IMR-90 (cell line): ENCODE results near the gene GDF9. TPM values are rescaled to one million over a fixed set of nuclear protein-coding genes. Genes with fewer than 3 reads are reported as not detected.

Experiments used
- ATAC-seq: fragments of 200-7000 bp; cut with Tn5 transposase; 2 replicates; pipeline ENCODE4 v1.9.1; 2020; ENCODE audit warnings: low read depth, mild to moderate bottlenecking, moderate library complexity
- BruUV-seq: library from RNA; stranded (reverse); fragments of 400-500 nt; replicated peaks from 2 replicates; lab custom pipeline; 2021; lab: Mats Ljungman, UMichigan
- CTCF ChIA-PET: fragments of 300-600 bp; formaldehyde crosslinking; extraction: SDS; loops from one replicate; lab custom pipeline; 2021; ENCODE audit warnings: antibody characterized with exemption; lab: Yijun Ruan, JAX
- POLR2A ChIA-PET: fragments of 300-600 bp; sonication (Branson Sonifier 250); formaldehyde crosslinking; loops from one replicate; lab custom pipeline; 2022; ENCODE audit warnings: antibody characterized with exemption; ENCODE audit not compliant: unreplicated experiment; lab: Charles Lee
- DNase-seq: peaks from one replicate; pipeline ENCODE4 v3.0.0; 2013
- H2AFZ ChIP-seq: replicated peaks from 2 replicates; pipeline ENCODE3; 2013; ENCODE audit warnings: low read length, mild to moderate bottlenecking; ENCODE audit not compliant: poor library complexity
- H2AK5ac ChIP-seq: 2 replicates; pipeline ENCODE4 v1.6.1; 2013; ENCODE audit warnings: low read depth, low read length, inconsistent platforms
- H2AK9ac ChIP-seq: replicated peaks from 2 replicates; pipeline ENCODE3; 2013; ENCODE audit warnings: mild to moderate bottlenecking, low read depth, low read length, moderate library complexity; ENCODE audit not compliant: poor library complexity
- H2BK120ac ChIP-seq: 2 replicates; pipeline ENCODE4 v1.6.1; 2013; ENCODE audit warnings: low read depth, low read length, inconsistent platforms
- H2BK15ac ChIP-seq: 3 replicates; pipeline ENCODE4 v1.6.1; 2013; ENCODE audit warnings: low read depth, low read length, inconsistent platforms
- H2BK20ac ChIP-seq: 2 replicates; pipeline ENCODE4 v1.6.1; 2013; ENCODE audit warnings: low read depth, mild to moderate bottlenecking, inconsistent platforms, low read length, moderate library complexity
- H2BK5ac ChIP-seq: 2 replicates; pipeline ENCODE4 v1.6.1; 2013; ENCODE audit warnings: mild to moderate bottlenecking, low read depth, low read length, inconsistent platforms; ENCODE audit not compliant: poor library complexity, severe bottlenecking
- H3K14ac ChIP-seq: replicated peaks from 2 replicates; pipeline ENCODE4 v1.6.1; 2013; ENCODE audit warnings: low read depth, low read length, inconsistent platforms
- H3K18ac ChIP-seq: 2 replicates; pipeline ENCODE4 v1.6.1; 2013; ENCODE audit warnings: low read depth, low read length, control low read depth
- H3K23ac ChIP-seq: 2 replicates; pipeline ENCODE4 v1.6.1; 2013; ENCODE audit warnings: low read depth, low read length, inconsistent platforms
- H3K27ac ChIP-seq: 2 replicates; pipeline ENCODE4 v1.5.1; 2013; ENCODE audit warnings: mild to moderate bottlenecking, control low read depth, low read length; ENCODE audit not compliant: insufficient read depth
- H3K27me3 ChIP-seq: 2 replicates; pipeline ENCODE4 v1.6.1; 2013; ENCODE audit warnings: low read length; ENCODE audit not compliant: control insufficient read depth, insufficient read depth
- H3K36me3 ChIP-seq: 2 replicates; pipeline ENCODE4 v1.6.1; 2013; ENCODE audit warnings: low read length, mixed read lengths; ENCODE audit not compliant: control insufficient read depth, insufficient read depth
- H3K4ac ChIP-seq: 2 replicates; pipeline ENCODE4 v1.6.1; 2013; ENCODE audit warnings: low read depth, low read length, inconsistent platforms
- H3K4me1 ChIP-seq: 2 replicates; pipeline ENCODE4 v1.6.1; 2013; ENCODE audit warnings: low read length, mixed read lengths; ENCODE audit not compliant: control insufficient read depth, insufficient read depth
- H3K4me2 ChIP-seq: 2 replicates; pipeline ENCODE4 v1.6.1; 2013; ENCODE audit warnings: low read depth, mild to moderate bottlenecking, control low read depth, low read length, moderate library complexity
- H3K4me3 ChIP-seq: 2 replicates; pipeline ENCODE4 v1.5.1; 2013; ENCODE audit warnings: low read depth, mild to moderate bottlenecking, control low read depth, low read length, moderate library complexity; ENCODE audit not compliant: insufficient read depth
- H3K56ac ChIP-seq: 2 replicates; pipeline ENCODE4 v1.6.1; 2013; ENCODE audit warnings: low read length, inconsistent platforms; ENCODE audit not compliant: insufficient read depth; ENCODE audit errors: extremely low read depth
- H3K79me1 ChIP-seq, 2 experiments: 2 replicates each; pipeline ENCODE4 v1.6.1; 2013; ENCODE audit warnings: low read length in 2 of 2, inconsistent platforms in 1 of 2, low read depth in 1 of 2
- H3K9ac ChIP-seq: 2 replicates; pipeline ENCODE4 v1.6.1; 2013; ENCODE audit warnings: low read depth, low read length, control low read depth
- H3K9me1 ChIP-seq: 2 replicates; pipeline ENCODE4 v1.6.1; 2013; ENCODE audit warnings: low read length, inconsistent platforms; ENCODE audit not compliant: insufficient read depth
- H3K9me3 ChIP-seq: 2 replicates; pipeline ENCODE4 v1.6.1; 2013; ENCODE audit warnings: low read length; ENCODE audit not compliant: control insufficient read depth, insufficient read depth
- H4K20me1 ChIP-seq: 2 replicates; pipeline ENCODE4 v1.6.1; 2013; ENCODE audit warnings: low read length, inconsistent platforms; ENCODE audit not compliant: insufficient read depth
- H4K5ac ChIP-seq: 2 replicates; pipeline ENCODE4 v1.6.1; 2013; ENCODE audit warnings: mild to moderate bottlenecking, low read depth, low read length, control low read depth
- H4K8ac ChIP-seq, 2 experiments: 2 replicates each; pipeline ENCODE4 v1.6.1; 2013; ENCODE audit warnings: low read depth in 2 of 2, low read length in 2 of 2, control low read depth in 1 of 2, inconsistent platforms in 1 of 2
- H4K91ac ChIP-seq: 2 replicates; pipeline ENCODE4 v1.6.1; 2013; ENCODE audit warnings: low read depth, low read length, inconsistent platforms; ENCODE audit not compliant: insufficient read depth
- MAFK ChIP-seq: IDR thresholded peaks from 2 replicates; pipeline ENCODE4 v1.6.1; 2012; ENCODE audit warnings: low read depth, low read length, improper control_type of control experiment
- MAZ ChIP-seq: IDR thresholded peaks from 2 replicates; pipeline ENCODE4 v1.6.1; 2012; ENCODE audit warnings: low read depth, mild to moderate bottlenecking, low read length, improper control_type of control experiment, moderate library complexity, borderline replicate concordance
- RCOR1 ChIP-seq: IDR thresholded peaks from 2 replicates; pipeline ENCODE4 v1.6.1; 2012; ENCODE audit warnings: mild to moderate bottlenecking, low read length, improper control_type of control experiment; ENCODE audit not compliant: insufficient replicate concordance
- RFX5 ChIP-seq: IDR thresholded peaks from 2 replicates; pipeline ENCODE4 v1.8.0; 2012; ENCODE audit warnings: low read depth, mild to moderate bottlenecking, low read length, moderate library complexity
- SMC3 ChIP-seq: fragments of 150-350 bp; IDR thresholded peaks from 2 replicates; pipeline ENCODE4 v1.6.1; 2016; ENCODE audit warnings: low read depth, mild to moderate bottlenecking, antibody characterized with exemption, low read length, moderate library complexity
- WGBS, 2 experiments: methylation state at CpG; one replicate each; pipeline versions ENCODE4 v1.1.5 to v1.1.7; 2013; ENCODE audit warnings: missing lambda C conversion rate in 2 of 2; ENCODE audit not compliant: insufficient read length in 1 of 2; ENCODE audit errors: extremely low coverage in 2 of 2; 5-methylcytosine and 5-hydroxymethylcytosine counted together
- dilution Hi-C: fragments of 300-500 bp; cut with HindIII; formaldehyde crosslinking; loops from one replicate; pipeline ENCODE4 v1.14.3; 2018; ENCODE audit warnings: low sequenced_read_pairs; ENCODE audit not compliant: unreplicated experiment
- in situ Hi-C: fragments of 300-500 bp; cut with MboI; formaldehyde crosslinking; loops from 3 replicates; pipeline ENCODE4 v1.14.3; 2019; ENCODE audit warnings: low sequenced_read_pairs, inconsistent platforms, mixed read lengths
- intact Hi-C: fragments of 100-400 bp; cut with micrococcal nuclease; formaldehyde crosslinking; loops from 2 replicates; pipeline ENCODE4 v1.10.0; 2022
- polyA plus RNA-seq, 3 experiments: library from polyadenylated mRNA; depleted of rRNA; stranded (reverse); fragments of >200 nt; gene quantifications; 2 replicates each; pipeline ENCODE4 v1.2.3, GENCODE V29; 2012; ENCODE audit warnings: low replicate concordance in 1 of 3
- total RNA-seq: library from RNA; depleted of rRNA; stranded (reverse); fragments of >200 nt; gene quantifications from 2 replicates; pipeline ENCODE4 v1.2.3, GENCODE V29; 2012

Gene GDF9
- total and polyA plus RNA-seq, 2 of the 4 experiments (the other 2 are of a cell fraction) = 0.18 to 0.21 TPM

DNA sequence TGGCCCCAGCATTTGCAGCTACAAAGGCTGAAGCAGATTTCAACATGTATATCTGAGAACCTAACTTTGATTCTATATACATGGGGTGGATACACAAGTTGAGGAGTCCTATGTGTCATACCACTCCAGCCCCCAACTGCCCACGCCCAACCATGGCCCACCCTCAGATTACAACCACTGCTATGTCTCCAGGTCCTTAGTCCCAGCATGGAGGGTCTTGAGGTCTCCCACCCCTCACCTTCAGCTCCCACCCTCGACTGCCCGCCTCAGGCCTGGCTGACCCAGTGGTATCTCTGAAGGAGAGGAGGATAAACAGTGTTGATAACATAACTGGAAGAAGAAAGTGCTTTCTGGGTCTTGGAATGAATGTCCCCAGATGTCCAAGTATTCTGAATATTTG is 44.9 kb downstream of the GDF9 start:
- POLR2A ChIA-PET = no interaction called here

More for the DNA sequence above, 44.9 kb downstream of the GDF9 start:
- no peak for DNase-seq
- Histone ChIP-seq H3K79me1 (peaks cover 0 to 2% of the 10 kb centered on the region in 2 experiments; a peak in 1 of 4 replicates), H3K36me3 (peaks cover 6% of the 10 kb centered on the region; the same call in 1 of the 2 replicates), H2BK20ac (no peak overlapping the region), H3K14ac (no peak overlapping the region), H3K4me2 (no peak overlapping the region), H2AK9ac (no peak overlapping the region), H3K4me1 (peaks cover 8% of the 10 kb centered on the region; the same call in 1 of the 2 replicates), H3K4ac (no peak overlapping the region), H2AK5ac (no peak overlapping the region), H4K8ac (no peak overlapping the region), H2BK15ac (no peak overlapping the region), H3K27ac (no peak overlapping the region), H3K9me1 (no peaks in the 10 kb centered on the region), H2AFZ (no peak overlapping the region), H3K56ac (no peak overlapping the region), H2BK5ac (no peak overlapping the region), H2BK120ac (0 out of 2 replicates have a peak overlapping the region, but pooled peaks have one; percentile 10), H3K9me3 (no peaks in the 10 kb centered on the region), H3K27me3 (no peaks in the 10 kb centered on the region), H3K18ac (0 out of 2 replicates have a peak overlapping the region, but pooled peaks have one; percentile 6), H4K5ac (no peak overlapping the region), H3K9ac (no peak overlapping the region), H4K20me1 (no peaks in the 10 kb centered on the region), H3K23ac (no peak overlapping the region), H4K91ac (no peak overlapping the region), H3K4me3 (no peak overlapping the region)
- in situ Hi-C loops (no loop called here), dilution Hi-C loops (no loop called here), intact Hi-C loops (loop anchor here (2.0 to 5.0 kb wide), 4 partner anchors 45 to 314 kb away; partner anchors contain the start of gene SEPTIN8)
- no peak for TF ChIP-seq MAZ
- TF ChIP-seq SMC3 = no peak
- TF ChIP-seq MAFK = no peak
- no peak for TF ChIP-seq RFX5
- TF ChIP-seq RCOR1 = no peak
- WGBS, 2 experiments = no CpG with 5 or more reads among the region's 3 CpGs
- no TSS peak for BruUV-seq
- ATAC-seq = no peak
- CTCF ChIA-PET = interaction anchor here (1.3 to 2.7 kb wide), 2 partner anchors 67 to 71 kb away, joined by 3 to 22 read pairs; no protein-coding TSS in a partner anchor
